SU-DHL-6 (cell line): Measurements from ENCODE around the gene RBM28.

Source experiments
- H2AFZ ChIP-seq: fragments of 200-600 bp; sonication (generic); 2 replicates; pipeline ENCODE4 v1.6.1; 2014; ENCODE audit warnings: low read depth, mild to moderate bottlenecking, moderate library complexity, mixed read lengths, antibody characterized with exemption, low read length; ENCODE audit not compliant: severe bottlenecking
- H3F3A ChIP-seq: fragments of 200-600 bp; shearing (Covaris generic); 2 replicates; pipeline ENCODE4 v1.6.0; 2016; ENCODE audit warnings: antibody characterized with exemption, mild to moderate bottlenecking; ENCODE audit not compliant: insufficient read depth
- H3K27ac ChIP-seq: fragments of 200-600 bp; sonication (generic); 2 replicates; pipeline ENCODE4 v1.5.1; 2016; ENCODE audit warnings: low read depth, mild to moderate bottlenecking, low read length, moderate library complexity, mixed read lengths
- H3K27me3 ChIP-seq: fragments of 200-600 bp; sonication (generic), shearing (Covaris generic); 2 replicates; pipeline ENCODE4 v1.6.0; 2014; ENCODE audit warnings: mild to moderate bottlenecking, low read length
- H3K36me3 ChIP-seq: fragments of 200-600 bp; sonication (generic); 2 replicates; pipeline ENCODE4 v1.6.1; 2014; ENCODE audit warnings: mild to moderate bottlenecking, low read length, mixed read lengths
- H3K4me2 ChIP-seq: fragments of 300-600, 200-600 bp; shearing (Covaris generic), sonication (generic); 2 replicates; pipeline ENCODE4 v1.6.0; 2014; ENCODE audit warnings: low read length, low read depth, mild to moderate bottlenecking; ENCODE audit not compliant: poor library complexity, severe bottlenecking
- H3K4me3 ChIP-seq: fragments of 200-600 bp; sonication (generic); 2 replicates; pipeline ENCODE4 v1.5.1; 2014; ENCODE audit warnings: antibody characterized with exemption, low read length, mild to moderate bottlenecking, mixed read lengths; ENCODE audit not compliant: insufficient read depth, poor library complexity, severe bottlenecking
- H3K79me2 ChIP-seq: fragments of 200-600 bp; sonication (generic); 2 replicates; pipeline ENCODE4 v1.6.1; 2014; ENCODE audit warnings: mild to moderate bottlenecking, low read length, moderate library complexity; ENCODE audit not compliant: insufficient read depth
- H3K9ac ChIP-seq: fragments of 200-600 bp; sonication (generic); 2 replicates; pipeline ENCODE4 v1.7.0; 2014; ENCODE audit warnings: mild to moderate bottlenecking, low read length
- H3K9me2 ChIP-seq: fragments of 200-600 bp; sonication (generic); replicated peaks from 2 replicates; pipeline ENCODE4 v1.6.1; 2014; ENCODE audit warnings: low read length; ENCODE audit not compliant: insufficient read depth
- H3K9me3 ChIP-seq: fragments of 200-600 bp; sonication (generic); 2 replicates; pipeline ENCODE4 v1.6.1; 2014; ENCODE audit warnings: low read length, mixed read lengths; ENCODE audit not compliant: insufficient read depth
- H4K20me1 ChIP-seq: fragments of 200-600 bp; sonication (generic); 2 replicates; pipeline ENCODE4 v1.6.1; 2014; ENCODE audit warnings: low read depth, mild to moderate bottlenecking, antibody characterized with exemption, low read length, moderate library complexity, mixed read lengths
- CTCF ChIP-seq: fragments of 200-600 bp; sonication (generic); IDR thresholded peaks from one replicate; pipeline ENCODE4 v1.5.1; 2017; ENCODE audit warnings: antibody characterized with exemption, mild to moderate bottlenecking, low read length, moderate library complexity; ENCODE audit not compliant: insufficient read depth, poor library complexity, severe bottlenecking
- EZH2phosphoT487 ChIP-seq: fragments of 200-600 bp; sonication (generic), shearing (Covaris generic); conservative IDR thresholded peaks from 2 replicates; pipeline ENCODE4 v1.6.1; 2018; ENCODE audit warnings: mild to moderate bottlenecking, antibody characterized with exemption, low read length, moderate library complexity, mixed read lengths

Gene RBM28

GRCh38 chr7:128343554-128344430 lies at the start of gene RBM28:
TSS of gene RBM28 (minus strand) at chr7:128343908. CDS start at chr7:128343793, 115 bp downstream.
- no peaks in the 10 kb centered on the region for H4K20me1 ChIP-seq
- H3K9me2 ChIP-seq: no peaks in the 10 kb centered on the region
- TF ChIP-seq EZH2phosphoT487 (no peak), CTCF (no peak)
- no peaks in the 10 kb centered on the region for H3K36me3 ChIP-seq
- H3K4me2 ChIP-seq: peak within 1 kb of the TSS; percentile 84
- H3K9ac ChIP-seq: peak within 1 kb of the TSS; percentile 79
- H3F3A ChIP-seq: peaks cover 3% of the 10 kb centered on the region; the same call in 1 of the 2 replicates
- peaks cover 39% of the 10 kb centered on the region for H3K79me2 ChIP-seq
- H3K27me3 ChIP-seq: no peaks in the 10 kb centered on the region
- peak within 1 kb of the TSS; percentile 87 for H3K4me3 ChIP-seq
- no peaks in the 10 kb centered on the region for H3K9me3 ChIP-seq
- H3K27ac ChIP-seq: peak within 1 kb of the TSS; percentile 74
- H2AFZ ChIP-seq: peak within 1 kb of the TSS; percentile 97

- Histone ChIP-seq H3K9ac (no peak overlapping the region), H4K20me1 (no peaks in the 10 kb centered on the region), H3K79me2 (no peaks in the 10 kb centered on the region), H3K4me2 (no peak overlapping the region), H3K9me3 (no peaks in the 10 kb centered on the region), H2AFZ (no peak overlapping the region), H3K9me2 (no peaks in the 10 kb centered on the region), H3K27ac (no peak overlapping the region), H3K27me3 (no peaks in the 10 kb centered on the region), H3F3A (no peaks in the 10 kb centered on the region), H3K4me3 (no peak overlapping the region), H3K36me3 (no peaks in the 10 kb centered on the region)
- no peak for TF ChIP-seq CTCF
- no peak for TF ChIP-seq EZH2phosphoT487
Observed at GRCh38 chr7:128392446-128393327, 49.0 kb upstream of the RBM28 start.

GRCh38 chr7:128391805-128392204 lies 48.1 kb upstream of the RBM28 start:
- Histone ChIP-seq H4K20me1 (no peaks in the 10 kb centered on the region), H3K27ac (no peak overlapping the region), H3K9me3 (no peaks in the 10 kb centered on the region), H3K27me3 (no peaks in the 10 kb centered on the region), H3K4me2 (no peak overlapping the region), H3K79me2 (no peaks in the 10 kb centered on the region), H3K9ac (no peak overlapping the region), H3K36me3 (no peaks in the 10 kb centered on the region), H3K9me2 (no peaks in the 10 kb centered on the region), H3F3A (no peaks in the 10 kb centered on the region), H2AFZ (no peak overlapping the region), H3K4me3 (no peak overlapping the region)
- TF ChIP-seq EZH2phosphoT487 (no peak), CTCF (no peak)
